HCEC 1CT (cell line): ENCODE results near the gene SRXN1.
"Not testable (repeated sequence)": the region's sequence is repeated elsewhere in the genome, so short reads cannot be mapped to it uniquely, and the experiment has no call there.

ENCODE experiments used
- DNase-seq: peaks from one replicate; pipeline ENCODE4 v3.0.0-alpha.2; 2017

The SRXN1 gene

GRCh38 chr20:653590-654416, 803 bp upstream of the SRXN1 start:
- DNase-seq = no peak

GRCh38 chr20:652615-653109, 338 bp downstream of the SRXN1 start:
- DNase-seq = peak; percentile 31

GRCh38 chr20:651713-652614, 1.0 kb downstream of the SRXN1 start:
- DNase-seq = no peak

DNA sequence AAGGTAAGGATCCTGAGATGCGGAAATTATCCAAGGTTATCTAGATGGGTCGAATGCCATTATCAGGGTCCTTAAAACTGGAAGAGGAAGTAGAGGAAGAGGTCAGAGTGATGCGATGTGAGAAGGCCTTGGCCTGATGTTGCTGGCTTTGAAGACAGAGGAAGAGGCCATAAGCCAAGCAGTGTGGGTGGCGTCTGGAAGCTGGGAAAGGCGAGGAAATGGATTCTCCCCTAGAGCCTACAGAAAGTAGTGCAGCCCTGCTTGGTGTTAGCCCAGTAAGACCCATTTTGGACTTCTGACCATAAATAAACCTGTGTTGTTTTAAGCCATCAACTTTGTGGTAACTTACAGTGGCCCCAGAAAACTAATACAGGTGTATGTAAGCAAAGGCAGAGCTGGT, 2.0 kb downstream of the SRXN1 start:
- no peak for DNase-seq

DNA sequence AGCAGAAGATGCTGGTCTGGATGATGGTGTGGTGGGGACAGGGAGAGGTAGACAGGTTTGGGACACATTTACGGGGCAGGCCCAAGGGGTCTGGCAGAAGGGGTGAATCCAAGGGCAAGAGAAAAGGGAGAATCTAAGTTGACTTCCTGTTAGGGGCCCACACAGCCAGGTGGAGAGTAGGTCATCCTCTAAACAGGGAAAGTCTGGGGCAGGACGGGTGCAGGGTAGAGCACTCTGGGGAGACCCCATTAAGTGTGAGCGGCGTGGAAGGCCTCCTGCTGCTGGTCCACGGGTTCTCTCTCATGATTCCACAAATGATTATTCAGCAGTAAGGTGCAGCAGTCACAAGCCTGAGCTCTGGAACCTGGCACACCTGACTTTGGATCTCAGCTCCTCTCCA, 2.7 kb downstream of the SRXN1 start:
- no peak for DNase-seq

DNA sequence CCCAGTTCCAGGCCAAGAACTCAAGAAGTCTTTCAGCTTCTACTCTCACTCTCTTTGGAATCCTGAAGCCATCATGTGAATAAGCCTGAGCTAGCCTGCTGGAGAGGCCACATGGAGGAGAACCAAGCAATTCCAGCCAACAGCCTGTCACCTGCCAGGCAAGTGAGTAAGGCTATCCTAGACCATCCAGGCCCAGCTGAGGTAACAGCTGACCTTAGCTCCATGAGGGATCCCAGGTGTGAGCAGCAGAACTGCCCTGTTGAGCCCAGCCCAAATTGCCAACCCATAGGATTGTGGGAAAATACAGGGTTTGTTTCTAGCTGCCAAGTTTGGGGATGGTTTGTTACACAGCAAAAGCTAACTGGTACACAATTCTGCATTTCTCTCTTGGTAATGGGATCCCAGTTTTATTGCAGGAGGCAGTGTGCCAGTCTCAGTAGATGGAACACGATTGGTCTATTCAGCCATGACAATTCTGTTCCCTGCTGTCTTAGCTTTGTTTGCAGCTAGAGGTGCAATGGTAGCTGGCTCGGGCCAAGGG, 5.5 kb downstream of the SRXN1 start:
- DNase-seq = no peak

GRCh38 chr20:646868-647233, 6.1 kb downstream of the SRXN1 start:
- DNase-seq = no peak

DNA sequence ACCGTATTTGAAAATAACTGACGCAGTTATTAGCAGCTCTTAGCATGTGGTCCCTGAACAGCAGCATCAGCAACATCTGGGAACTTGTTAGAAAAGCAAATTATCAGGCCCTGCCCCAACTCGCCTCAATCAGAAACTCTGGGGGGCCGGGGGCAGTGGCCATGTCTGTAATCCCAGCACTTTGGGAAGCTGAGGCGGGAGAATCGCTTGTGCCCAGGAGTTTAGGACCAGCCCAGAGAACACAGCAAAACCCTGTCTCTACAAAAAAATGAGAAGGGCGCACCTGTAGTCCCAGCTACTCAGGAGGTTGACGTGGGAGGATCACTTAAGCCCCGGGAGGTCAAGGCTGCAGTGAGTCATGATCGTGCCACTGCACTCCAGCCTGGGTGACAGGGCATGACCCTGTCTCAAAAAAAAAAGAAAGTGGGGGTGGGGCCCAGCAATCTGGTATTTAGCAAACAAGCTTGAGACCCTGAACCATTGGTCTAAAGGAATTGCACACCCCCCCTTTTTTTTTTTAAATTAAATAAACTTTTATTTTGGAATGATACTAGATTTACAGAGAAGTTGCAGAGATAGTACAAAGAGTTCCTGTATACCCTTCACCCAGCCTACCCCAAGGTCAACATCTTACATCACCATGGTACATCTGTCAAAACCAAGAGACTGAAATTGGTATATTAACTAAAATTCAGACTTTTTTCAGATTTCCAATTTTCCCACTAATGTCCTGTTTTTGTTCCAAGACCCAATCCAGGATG, 6.7 kb downstream of the SRXN1 start:
- DNase-seq = no peak

- DNase-seq = peak; percentile 43
These were observed 7.5 kb downstream of the SRXN1 start for GRCh38 chr20:645318-646106.

GRCh38 chr20:644692-645317, 8.2 kb downstream of the SRXN1 start:
- no peak for DNase-seq

- no peak for DNase-seq
These were observed 10.4 kb downstream of the SRXN1 start for GRCh38 chr20:642398-643174.

DNA sequence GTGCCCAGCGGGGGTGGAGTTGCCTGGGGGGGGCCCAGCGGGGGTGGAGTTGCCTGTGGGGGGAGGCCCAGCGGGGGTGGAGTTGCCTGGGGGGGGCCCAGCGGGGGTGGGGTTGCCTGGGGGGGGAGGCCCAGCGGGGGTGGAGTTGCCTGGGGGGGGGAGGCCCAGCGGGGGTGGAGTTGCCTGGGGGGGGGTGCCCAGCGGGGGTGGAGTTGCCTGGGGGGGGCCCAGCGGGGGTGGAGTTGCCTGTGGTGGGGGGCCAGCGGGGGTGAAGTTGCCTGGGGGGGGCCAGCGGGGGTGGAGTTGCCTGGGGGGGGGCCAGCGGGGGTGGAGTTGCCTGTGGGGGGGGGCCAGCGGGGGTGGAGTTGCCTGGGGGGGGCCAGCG, 11.0 kb downstream of the SRXN1 start:
- DNase-seq = not testable (repeated sequence)

GRCh38 chr20:641516-641875, 11.5 kb downstream of the SRXN1 start:
- DNase-seq = no peak

GRCh38 chr20:640674-641515, 12.1 kb downstream of the SRXN1 start:
- no peak for DNase-seq

- DNase-seq = no peak
These were observed 14.4 kb downstream of the SRXN1 start for GRCh38 chr20:638579-638978.

DNA sequence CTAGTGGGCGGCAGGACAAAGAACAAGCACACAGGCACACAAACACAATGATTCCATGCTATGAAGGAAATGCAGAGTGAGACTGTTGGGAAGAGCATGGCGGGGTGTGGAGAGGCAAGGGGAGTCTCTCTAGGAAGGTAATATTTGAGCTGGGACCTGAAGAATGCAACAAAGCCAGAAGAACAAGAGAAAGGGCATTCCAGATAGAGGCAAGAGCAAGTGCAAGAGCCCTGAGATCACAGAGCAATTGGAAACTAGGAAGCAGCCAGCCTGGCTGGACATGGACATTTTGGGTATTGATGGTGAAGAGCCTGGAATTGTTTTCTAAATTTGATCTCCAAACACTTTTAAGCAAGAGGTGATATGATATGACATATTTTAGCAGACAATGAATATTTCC, 15.4 kb downstream of the SRXN1 start:
- DNase-seq = no peak

DNA sequence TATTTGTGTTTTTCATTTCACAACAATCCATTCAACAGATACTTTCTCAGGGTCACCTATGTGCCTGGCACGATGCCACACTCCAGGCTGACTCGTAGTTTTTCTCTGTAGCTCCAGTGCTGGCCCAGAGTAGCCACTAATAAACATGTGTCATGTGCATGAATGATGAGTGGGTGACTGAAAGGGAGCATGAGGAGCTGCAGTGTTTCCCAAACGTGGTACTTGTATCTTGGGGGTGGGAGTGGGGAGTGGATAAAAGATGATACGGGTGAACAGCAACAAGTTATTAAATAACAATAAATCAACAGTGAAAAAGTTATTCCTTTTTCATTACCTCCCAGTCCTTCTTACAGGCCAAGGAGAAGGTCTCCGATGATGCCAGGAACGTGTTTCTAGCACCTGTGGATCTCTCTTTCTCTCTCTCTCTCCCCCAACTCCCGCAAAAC, 17.1 kb downstream of the SRXN1 start:
- DNase-seq = no peak

DNA sequence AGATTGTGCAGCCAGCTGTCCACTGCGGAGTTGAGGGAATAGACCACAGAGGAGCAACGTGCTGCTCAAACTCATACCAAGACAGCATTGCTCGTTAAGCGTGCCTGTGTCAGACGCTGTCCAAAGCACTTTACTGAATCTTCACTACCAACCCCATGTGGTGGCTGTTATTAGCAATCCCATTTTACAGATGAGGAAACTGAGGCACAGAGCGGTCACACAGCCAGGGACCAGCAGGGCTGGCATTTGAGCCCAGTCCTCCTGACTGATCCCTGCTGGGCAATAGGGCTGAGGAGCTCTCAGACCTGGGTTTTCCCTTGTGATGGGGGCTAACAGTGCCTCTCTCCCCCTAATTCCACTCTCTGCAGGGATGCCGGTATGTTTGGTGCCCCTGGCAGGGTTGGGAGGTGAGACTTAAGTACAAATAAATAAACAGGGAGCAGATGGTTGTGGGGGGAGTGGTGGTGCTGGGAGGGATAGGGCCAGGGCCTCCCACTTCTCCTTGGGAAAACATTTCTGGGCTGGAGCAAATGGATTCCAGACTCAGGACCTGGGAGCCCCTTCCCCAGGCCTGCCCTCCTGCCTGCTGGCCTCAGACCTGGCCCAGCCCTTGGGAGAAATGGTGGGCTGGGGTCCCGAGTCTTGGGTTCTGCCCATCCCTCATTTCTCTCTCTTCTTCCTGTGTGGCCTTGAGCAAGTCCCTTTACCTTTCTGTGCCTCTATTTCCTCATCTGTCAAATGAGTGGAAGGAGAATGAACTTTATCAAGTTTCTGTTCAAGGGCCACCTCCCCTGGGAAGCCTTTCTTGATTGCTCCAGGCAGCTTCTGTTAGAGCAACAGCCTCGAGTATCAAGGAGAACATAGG, 17.7 kb downstream of the SRXN1 start:
- DNase-seq = no peak
